SK-N-SH (cell line): ENCODE results near the gene FAM240A. TPM values are rescaled to one million over a fixed set of nuclear protein-coding genes. Genes with fewer than 3 reads are reported as not detected.

ENCODE experiments used
- CTCF ChIA-PET: fragments of 300-600, 350-600 bp; formaldehyde crosslinking; extraction: SDS; loops from one replicate; lab custom pipeline; 2021; lab: Yijun Ruan, JAX
- POLR2A ChIA-PET: fragments of 350-600 bp; sonication (Branson Sonifier 250); formaldehyde crosslinking; extraction: SDS; loops from one replicate; lab custom pipeline; 2020; ENCODE audit warnings: antibody characterized with exemption, inconsistent platforms; lab: Yijun Ruan, JAX
- DNase-seq: peaks from one replicate; pipeline ENCODE4 v3.0.0; 2012
- H2AFZ ChIP-seq: fragments of 200-600 bp; sonication (generic); 2 replicates; pipeline ENCODE4 v1.8.1; 2016; ENCODE audit warnings: antibody characterized with exemption, mild to moderate bottlenecking, low read depth
- H3F3A ChIP-seq: fragments of 200-600 bp; sonication (generic); replicated peaks from 2 replicates; pipeline ENCODE3; 2016; ENCODE audit warnings: antibody characterized with exemption, mild to moderate bottlenecking; ENCODE audit not compliant: insufficient read depth
- H3K27ac ChIP-seq, 2 experiments: fragments of 200-500 bp in 1 of 2; fragments of 200-600 bp in 1 of 2; sonication (Bioruptor generic) in 1 of 2; sonication (generic), shearing (Covaris generic) in 1 of 2; 2 replicates each; pipeline versions ENCODE4 v1.5.1 to v1.6.1; 2014 to 2016; ENCODE audit warnings: low read depth in 2 of 2, inconsistent platforms in 1 of 2, low read length in 1 of 2, mild to moderate bottlenecking in 1 of 2, mixed read lengths in 1 of 2
- H3K27me3 ChIP-seq: fragments of 200-600 bp; sonication (generic), shearing (Covaris generic); 2 replicates; pipeline ENCODE4 v1.6.1; 2016; ENCODE audit warnings: mixed run types; ENCODE audit not compliant: insufficient read depth
- H3K36me3 ChIP-seq, 2 experiments: fragments of 200-500 bp in 1 of 2; fragments of 200-600 bp in 1 of 2; sonication (Bioruptor generic) in 1 of 2; sonication (generic) in 1 of 2; replicated peaks in 1 of 2; 2 replicates each; pipeline versions ENCODE3 to v1.5.1; 2014 to 2016; ENCODE audit warnings: low read length in 1 of 2, mild to moderate bottlenecking in 1 of 2; ENCODE audit not compliant: insufficient read depth in 2 of 2, control insufficient read depth in 1 of 2
- H3K4me1 ChIP-seq, 2 experiments: fragments of 200-500 bp in 1 of 2; fragments of 200-600 bp in 1 of 2; sonication (Bioruptor generic) in 1 of 2; sonication (generic), shearing (Covaris generic) in 1 of 2; 2 replicates each; pipeline versions ENCODE4 v1.5.1 to v1.6.1; 2014 to 2016; ENCODE audit warnings: low read depth in 1 of 2, low read length in 1 of 2, mixed run types in 1 of 2; ENCODE audit not compliant: insufficient read depth in 2 of 2, control insufficient read depth in 1 of 2
- H3K4me2 ChIP-seq: fragments of 200-600 bp; sonication (generic), shearing (Covaris generic); 2 replicates; pipeline ENCODE4 v1.6.1; 2017; ENCODE audit warnings: mixed run types
- H3K4me3 ChIP-seq, 2 experiments: fragments of 200-500 bp in 1 of 2; fragments of 200-600 bp in 1 of 2; sonication (Bioruptor generic) in 1 of 2; sonication (generic), shearing (Covaris generic) in 1 of 2; 2 replicates each; pipeline versions ENCODE4 v1.5.1 to v1.8.1; 2014 to 2016; ENCODE audit warnings: low read depth in 2 of 2, inconsistent platforms in 1 of 2, low read length in 1 of 2, mild to moderate bottlenecking in 1 of 2, mixed read lengths in 1 of 2, moderate library complexity in 1 of 2
- H3K79me2 ChIP-seq: fragments of 200-600 bp; sonication (generic); 2 replicates; pipeline ENCODE4 v1.8.1; 2017; ENCODE audit warnings: mild to moderate bottlenecking; ENCODE audit not compliant: insufficient read depth
- H3K9ac ChIP-seq: fragments of 200-600 bp; sonication (generic); 2 replicates; pipeline ENCODE4 v1.6.1; 2017; ENCODE audit warnings: mixed run types
- H3K9me2 ChIP-seq: fragments of 200-600 bp; sonication (generic); 2 replicates; pipeline ENCODE4 v1.6.1; 2017; ENCODE audit warnings: mixed run types
- H3K9me3 ChIP-seq: fragments of 200-600 bp; sonication (generic); 2 replicates; pipeline ENCODE4 v1.6.1; 2017; ENCODE audit warnings: mixed run types, mild to moderate bottlenecking, moderate library complexity
- H4K20me1 ChIP-seq: fragments of 200-600 bp; sonication (generic); 2 replicates; pipeline ENCODE4 v1.6.1; 2017; ENCODE audit warnings: mild to moderate bottlenecking, mixed run types; ENCODE audit not compliant: insufficient read depth
- EZH2phosphoT487 ChIP-seq: fragments of 200-600 bp; sonication (generic); IDR thresholded peaks from 2 replicates; pipeline ENCODE4 v1.6.1; 2017; ENCODE audit warnings: low read depth, mixed run types, mild to moderate bottlenecking, antibody characterized with exemption, moderate library complexity, borderline replicate concordance
- FOXJ3 ChIP-seq: sonication (generic); formaldehyde crosslinking; IDR thresholded peaks from 2 replicates; pipeline ENCODE4 v1.5.1; 2020; ENCODE audit warnings: mild to moderate bottlenecking, missing genetic modification reagents
- GABPA ChIP-seq: IDR thresholded peaks from 2 replicates; pipeline ENCODE4 v1.4.0; 2012; ENCODE audit warnings: low read depth, mild to moderate bottlenecking
- MAX ChIP-seq: IDR thresholded peaks from 2 replicates; pipeline ENCODE4 v1.4.0; 2012; ENCODE audit warnings: low read depth
- MEF2A ChIP-seq: IDR thresholded peaks from 2 replicates; pipeline ENCODE4 v1.4.0; 2012; ENCODE audit warnings: low read depth, borderline replicate concordance
- MXI1 ChIP-seq: IDR thresholded peaks from 2 replicates; pipeline ENCODE4 v1.6.1; 2012; ENCODE audit warnings: mild to moderate bottlenecking, low read depth, low read length, improper control_type of control experiment
- NRF1 ChIP-seq: IDR thresholded peaks from 2 replicates; pipeline ENCODE4 v1.6.1; 2012; ENCODE audit warnings: low read depth, mild to moderate bottlenecking, low read length
- PBX3 ChIP-seq: IDR thresholded peaks from 2 replicates; pipeline ENCODE4; 2012
- RAD21 ChIP-seq: IDR thresholded peaks from 2 replicates; pipeline ENCODE4 v1.6.1; 2012; ENCODE audit warnings: mild to moderate bottlenecking, low read length
- RCOR1 ChIP-seq: fragments of 150-350 bp; IDR thresholded peaks from 2 replicates; pipeline ENCODE4 v1.6.1; 2017; ENCODE audit warnings: antibody characterized with exemption, low read length
- RXRA ChIP-seq: IDR thresholded peaks from 2 replicates; pipeline ENCODE4 v1.4.0; 2012; ENCODE audit warnings: low read depth, mild to moderate bottlenecking, borderline replicate concordance
- SIN3A ChIP-seq: IDR thresholded peaks from 2 replicates; pipeline ENCODE4 v1.6.1; 2012; ENCODE audit warnings: low read depth, mild to moderate bottlenecking, low read length, moderate library complexity, borderline replicate concordance
- TAF1 ChIP-seq: IDR thresholded peaks from 2 replicates; pipeline ENCODE4 v1.6.1; 2012; ENCODE audit warnings: low read depth, mild to moderate bottlenecking, low read length, moderate library complexity, borderline replicate concordance
- TCF12 ChIP-seq: IDR thresholded peaks from 2 replicates; pipeline ENCODE4 v1.4.0; 2012
- TEAD4 ChIP-seq: IDR thresholded peaks from 2 replicates; pipeline ENCODE4 v1.4.0; 2012; ENCODE audit warnings: mild to moderate bottlenecking, borderline replicate concordance; ENCODE audit not compliant: insufficient read depth
- YY1 ChIP-seq: IDR thresholded peaks from 2 replicates; pipeline ENCODE4 v1.4.0; 2012; ENCODE audit warnings: low read depth, mild to moderate bottlenecking
- WGBS: methylation state at CpG from one replicate; pipeline ENCODE4 v1.1.6; 2017; ENCODE audit warnings: low lambda C conversion rate; 5-methylcytosine and 5-hydroxymethylcytosine counted together
- polyA plus RNA-seq, 3 experiments: library from polyadenylated mRNA; depleted of rRNA; stranded (reverse); fragments of >200 nt; gene quantifications; 2 replicates each; pipeline ENCODE4 v1.2.3, GENCODE V29; 2012
- TF ChIP-seq, protein P1 (sequence below): fragments of 150-350 bp; IDR thresholded peaks from 2 replicates; pipeline ENCODE4 v1.6.1; 2016; ENCODE audit warnings: mild to moderate bottlenecking, low read depth, low read length
- TF ChIP-seq, protein P2 (sequence below): IDR thresholded peaks from 2 replicates; pipeline ENCODE4 v1.6.1; 2012; ENCODE audit warnings: mild to moderate bottlenecking, low read depth, low read length, moderate library complexity
- TF ChIP-seq, protein P3 (sequence below): fragments of 150-350 bp; IDR thresholded peaks from 2 replicates; pipeline ENCODE4 v1.6.1; 2017; ENCODE audit warnings: antibody characterized with exemption, low read length, low read depth, borderline replicate concordance

Gene FAM240A
- polyA plus RNA-seq, 1 of the 3 experiments (the other 2 are of a cell fraction), result not detected

GRCh38 chr3:46668116-46668515, 55.8 kb downstream of the FAM240A start:
- H3K36me3 ChIP-seq, result no peaks in the 10 kb centered on the region
- ChIA-PET CTCF (interaction anchor here (5.4 kb wide), 1 partner anchor 179 kb away, joined by 24 read pairs; no protein-coding TSS in a partner anchor), POLR2A (no interaction called here)
- H3F3A ChIP-seq, result no peaks in the 10 kb centered on the region
- no peak for TF ChIP-seq RCOR1
- TF ChIP-seq GABPA, result no peak
- TF ChIP-seq YY1, result no peak
- TF ChIP-seq RAD21, result no peak
- no peak for TF ChIP-seq MAX
- TF ChIP-seq RXRA, result no peak
- no peak for TF ChIP-seq TEAD4
- TF ChIP-seq MEF2A, result no peak
- TF ChIP-seq SIN3A, result no peak
- TF ChIP-seq, protein P1, sequence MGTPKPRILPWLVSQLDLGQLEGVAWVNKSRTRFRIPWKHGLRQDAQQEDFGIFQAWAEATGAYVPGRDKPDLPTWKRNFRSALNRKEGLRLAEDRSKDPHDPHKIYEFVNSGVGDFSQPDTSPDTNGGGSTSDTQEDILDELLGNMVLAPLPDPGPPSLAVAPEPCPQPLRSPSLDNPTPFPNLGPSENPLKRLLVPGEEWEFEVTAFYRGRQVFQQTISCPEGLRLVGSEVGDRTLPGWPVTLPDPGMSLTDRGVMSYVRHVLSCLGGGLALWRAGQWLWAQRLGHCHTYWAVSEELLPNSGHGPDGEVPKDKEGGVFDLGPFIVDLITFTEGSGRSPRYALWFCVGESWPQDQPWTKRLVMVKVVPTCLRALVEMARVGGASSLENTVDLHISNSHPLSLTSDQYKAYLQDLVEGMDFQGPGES, result no peak
- H3K9ac ChIP-seq, result no peak overlapping the region
- H3K9me2 ChIP-seq, result no peaks in the 10 kb centered on the region
- no peak overlapping the region for H3K27ac ChIP-seq
- WGBS, result 0% methylated on average over 2 of the region's 8 CpGs
- H3K4me3 ChIP-seq, result no peak overlapping the region
- peaks cover 0 to 40% of the 10 kb centered on the region in 2 experiments; a peak in 1 of 4 replicates for H3K4me1 ChIP-seq
- H3K27me3 ChIP-seq, result no peaks in the 10 kb centered on the region
- no peaks in the 10 kb centered on the region for H3K79me2 ChIP-seq
- H3K4me2 ChIP-seq, result no peak overlapping the region
- no peaks in the 10 kb centered on the region for H3K9me3 ChIP-seq
- DNase-seq, result peak; percentile 6
- no peaks in the 10 kb centered on the region for H4K20me1 ChIP-seq
- no peak overlapping the region for H2AFZ ChIP-seq

- H2AFZ ChIP-seq, result no peak overlapping the region
- peaks cover 0 to 35% of the 10 kb centered on the region in 2 experiments; a peak in 1 of 4 replicates for H3K4me1 ChIP-seq
- H3K9me2 ChIP-seq, result no peaks in the 10 kb centered on the region
- peak; percentile 14 for DNase-seq
- no peak overlapping the region for H3K4me3 ChIP-seq
- ChIA-PET POLR2A (no interaction called here), CTCF (interaction anchor here (5.4 kb wide), 1 partner anchor 180 kb away, joined by 24 read pairs; no protein-coding TSS in a partner anchor)
- no peaks in the 10 kb centered on the region for H3K36me3 ChIP-seq
- H4K20me1 ChIP-seq, result no peaks in the 10 kb centered on the region
- no peaks in the 10 kb centered on the region for H3K79me2 ChIP-seq
- no peak overlapping the region for H3K4me2 ChIP-seq
- no peak overlapping the region for H3K9ac ChIP-seq
- H3K27me3 ChIP-seq, result no peaks in the 10 kb centered on the region
- H3K9me3 ChIP-seq, result no peaks in the 10 kb centered on the region
- 51% methylated on average over 2 of the region's 2 CpGs for WGBS
- H3K27ac ChIP-seq, result no peak overlapping the region
- H3F3A ChIP-seq, result no peaks in the 10 kb centered on the region
- TF ChIP-seq MXI1 (no peak), EZH2phosphoT487 (no peak), TEAD4 (no peak), NRF1 (no peak), SIN3A (no peak), GABPA (no peak), FOXJ3 (no peak), PBX3 (no peak), TCF12 (no peak), TAF1 (no peak)
- TF ChIP-seq, protein P2, sequence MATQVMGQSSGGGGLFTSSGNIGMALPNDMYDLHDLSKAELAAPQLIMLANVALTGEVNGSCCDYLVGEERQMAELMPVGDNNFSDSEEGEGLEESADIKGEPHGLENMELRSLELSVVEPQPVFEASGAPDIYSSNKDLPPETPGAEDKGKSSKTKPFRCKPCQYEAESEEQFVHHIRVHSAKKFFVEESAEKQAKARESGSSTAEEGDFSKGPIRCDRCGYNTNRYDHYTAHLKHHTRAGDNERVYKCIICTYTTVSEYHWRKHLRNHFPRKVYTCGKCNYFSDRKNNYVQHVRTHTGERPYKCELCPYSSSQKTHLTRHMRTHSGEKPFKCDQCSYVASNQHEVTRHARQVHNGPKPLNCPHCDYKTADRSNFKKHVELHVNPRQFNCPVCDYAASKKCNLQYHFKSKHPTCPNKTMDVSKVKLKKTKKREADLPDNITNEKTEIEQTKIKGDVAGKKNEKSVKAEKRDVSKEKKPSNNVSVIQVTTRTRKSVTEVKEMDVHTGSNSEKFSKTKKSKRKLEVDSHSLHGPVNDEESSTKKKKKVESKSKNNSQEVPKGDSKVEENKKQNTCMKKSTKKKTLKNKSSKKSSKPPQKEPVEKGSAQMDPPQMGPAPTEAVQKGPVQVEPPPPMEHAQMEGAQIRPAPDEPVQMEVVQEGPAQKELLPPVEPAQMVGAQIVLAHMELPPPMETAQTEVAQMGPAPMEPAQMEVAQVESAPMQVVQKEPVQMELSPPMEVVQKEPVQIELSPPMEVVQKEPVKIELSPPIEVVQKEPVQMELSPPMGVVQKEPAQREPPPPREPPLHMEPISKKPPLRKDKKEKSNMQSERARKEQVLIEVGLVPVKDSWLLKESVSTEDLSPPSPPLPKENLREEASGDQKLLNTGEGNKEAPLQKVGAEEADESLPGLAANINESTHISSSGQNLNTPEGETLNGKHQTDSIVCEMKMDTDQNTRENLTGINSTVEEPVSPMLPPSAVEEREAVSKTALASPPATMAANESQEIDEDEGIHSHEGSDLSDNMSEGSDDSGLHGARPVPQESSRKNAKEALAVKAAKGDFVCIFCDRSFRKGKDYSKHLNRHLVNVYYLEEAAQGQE, result no peak
- TF ChIP-seq, protein P3, sequence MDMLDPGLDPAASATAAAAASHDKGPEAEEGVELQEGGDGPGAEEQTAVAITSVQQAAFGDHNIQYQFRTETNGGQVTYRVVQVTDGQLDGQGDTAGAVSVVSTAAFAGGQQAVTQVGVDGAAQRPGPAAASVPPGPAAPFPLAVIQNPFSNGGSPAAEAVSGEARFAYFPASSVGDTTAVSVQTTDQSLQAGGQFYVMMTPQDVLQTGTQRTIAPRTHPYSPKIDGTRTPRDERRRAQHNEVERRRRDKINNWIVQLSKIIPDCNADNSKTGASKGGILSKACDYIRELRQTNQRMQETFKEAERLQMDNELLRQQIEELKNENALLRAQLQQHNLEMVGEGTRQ, result no peak
Observed at GRCh38 chr3:46668591-46668990, 56.3 kb downstream of the FAM240A start.
